Smooth muscle cell (in vitro differentiated cells): ENCODE results near the gene HHAT. TPM values are rescaled to one million over a fixed set of nuclear protein-coding genes. Genes with fewer than 3 reads are reported as not detected.

ENCODE experiments used
- DNase-seq: peaks from one replicate; lab custom pipeline; 2025; ENCODE audit not compliant: unreplicated experiment; lab: John Stamatoyannopoulos, UW
- H2AFZ ChIP-seq: fragments of 200-600 bp; sonication (generic); 2 replicates; pipeline ENCODE4 v1.6.0; 2016; ENCODE audit warnings: antibody characterized with exemption, low read depth, mild to moderate bottlenecking
- H3F3A ChIP-seq: fragments of 200-600 bp; sonication (generic); 2 replicates; pipeline ENCODE4 v1.6.0; 2017; ENCODE audit warnings: antibody characterized with exemption, low read depth
- H3K27ac ChIP-seq: fragments of 200-600 bp; sonication (generic); 2 replicates; pipeline ENCODE4 v1.5.1; 2016; ENCODE audit warnings: low read depth, mild to moderate bottlenecking
- H3K27me3 ChIP-seq: fragments of 200-600 bp; sonication (generic); 2 replicates; pipeline ENCODE4 v1.6.1; 2016; ENCODE audit warnings: low read depth, mild to moderate bottlenecking
- H3K36me3 ChIP-seq: fragments of 200-600 bp; sonication (generic); 2 replicates; pipeline ENCODE4 v1.5.1; 2016; ENCODE audit warnings: low read depth
- H3K4me1 ChIP-seq: fragments of 200-600 bp; sonication (generic); 2 replicates; pipeline ENCODE4 v1.5.1; 2016; ENCODE audit warnings: low read depth
- H3K4me2 ChIP-seq: fragments of 200-600 bp; sonication (generic); 2 replicates; pipeline ENCODE4 v1.6.0; 2016; ENCODE audit warnings: mild to moderate bottlenecking
- H3K4me3 ChIP-seq: fragments of 200-600 bp; sonication (generic); 2 replicates; pipeline ENCODE4 v1.5.1; 2016; ENCODE audit warnings: mild to moderate bottlenecking
- H3K79me2 ChIP-seq: fragments of 200-600 bp; sonication (generic); 2 replicates; pipeline ENCODE4 v1.6.0; 2016; ENCODE audit warnings: low read depth, mild to moderate bottlenecking
- H3K9ac ChIP-seq: fragments of 200-600 bp; sonication (generic); 2 replicates; pipeline ENCODE4 v1.6.0; 2016; ENCODE audit warnings: low read depth
- H3K9me3 ChIP-seq: fragments of 200-600 bp; sonication (generic); replicated peaks from 2 replicates; pipeline ENCODE4 v1.5.1; 2016; ENCODE audit warnings: low read depth
- H4K20me1 ChIP-seq: fragments of 200-600 bp; sonication (generic); 2 replicates; pipeline ENCODE4 v1.6.0; 2016; ENCODE audit warnings: low read depth
- CTCF ChIP-seq: fragments of 200-600 bp; sonication (generic); IDR thresholded peaks from 2 replicates; pipeline ENCODE4 v1.5.1; 2017; ENCODE audit warnings: borderline replicate concordance, mild to moderate bottlenecking, antibody characterized with exemption; ENCODE audit not compliant: insufficient read depth, poor library complexity, severe bottlenecking
- WGBS: methylation state at CpG from one replicate; pipeline ENCODE4 v1.1.7; 2016; ENCODE audit warnings: low lambda C conversion rate; 5-methylcytosine and 5-hydroxymethylcytosine counted together
- polyA plus RNA-seq: library from polyadenylated mRNA; unstranded; fragments of >200 nt; fragmentation: Nextera tagmentation; extraction: Ambion mirVana; gene quantifications from 2 replicates; pipeline ENCODE4 v1.2.1, GENCODE V29; 2016
- total RNA-seq: library from RNA; depleted of rRNA; stranded (reverse); fragments of >200 nt; gene quantifications from 2 replicates; pipeline ENCODE4 v1.2.3, GENCODE V29; 2014

Gene HHAT
- total and polyA plus RNA-seq, 2 experiments from 2014 or later = 4.6 to 9.8 TPM

- Histone ChIP-seq H4K20me1 (no peaks in the 10 kb centered on the region), H3K9ac (no peak overlapping the region), H3K27ac (no peak overlapping the region), H3K4me2 (no peak overlapping the region), H2AFZ (no peak overlapping the region), H3K79me2 (no peaks in the 10 kb centered on the region), H3K27me3 (no peaks in the 10 kb centered on the region), H3K9me3 (no peaks in the 10 kb centered on the region), H3K4me3 (no peak overlapping the region), H3K4me1 (no peaks in the 10 kb centered on the region), H3F3A (no peaks in the 10 kb centered on the region), H3K36me3 (no peaks in the 10 kb centered on the region)
- 81% methylated on average over 4 of the region's 4 CpGs for WGBS
- TF ChIP-seq CTCF = no peak
- DNase-seq = no peak
Observed at GRCh38 chr1:210457568-210457967, 128.9 kb downstream of the HHAT start.

GRCh38 chr1:210464519-210465039 lies 135.9 kb downstream of the HHAT start:
- H4K20me1 ChIP-seq = no peaks in the 10 kb centered on the region
- DNase-seq = no peak

GRCh38 chr1:210465150-210465549 lies 136.4 kb downstream of the HHAT start:
- no peak overlapping the region for H3K4me2 ChIP-seq
- 90% methylated on average over 3 of the region's 3 CpGs for WGBS
- H3K27me3 ChIP-seq = no peaks in the 10 kb centered on the region
- H3F3A ChIP-seq = no peaks in the 10 kb centered on the region
- no peaks in the 10 kb centered on the region for H4K20me1 ChIP-seq
- no peaks in the 10 kb centered on the region for H3K36me3 ChIP-seq
- no peak for TF ChIP-seq CTCF
- H3K4me3 ChIP-seq = no peak overlapping the region
- H3K4me1 ChIP-seq = no peaks in the 10 kb centered on the region
- H3K9ac ChIP-seq = no peak overlapping the region
- H2AFZ ChIP-seq = no peak overlapping the region
- no peak overlapping the region for H3K27ac ChIP-seq
- DNase-seq = no peak
- no peaks in the 10 kb centered on the region for H3K9me3 ChIP-seq
- H3K79me2 ChIP-seq = no peaks in the 10 kb centered on the region

More at GRCh38 chr1:210464519-210465039, 135.9 kb downstream of the HHAT start:
- Histone ChIP-seq H3K79me2 (no peaks in the 10 kb centered on the region), H3K4me1 (no peaks in the 10 kb centered on the region), H3K4me3 (no peak overlapping the region), H2AFZ (no peak overlapping the region), H3K4me2 (no peak overlapping the region), H3K27me3 (no peaks in the 10 kb centered on the region), H3K9ac (no peak overlapping the region), H3K27ac (no peak overlapping the region), H3K9me3 (no peaks in the 10 kb centered on the region), H3K36me3 (no peaks in the 10 kb centered on the region), H3F3A (no peaks in the 10 kb centered on the region)
- no peak for TF ChIP-seq CTCF
- 82% methylated on average over 11 of the region's 11 CpGs for WGBS

- no peak for DNase-seq
- no peak overlapping the region for H2AFZ ChIP-seq
- H3F3A ChIP-seq = no peaks in the 10 kb centered on the region
- no peaks in the 10 kb centered on the region for H3K27me3 ChIP-seq
- H3K9ac ChIP-seq = no peak overlapping the region
- H3K4me2 ChIP-seq = no peak overlapping the region
- WGBS = 75% methylated on average over 2 of the region's 2 CpGs
- H4K20me1 ChIP-seq = no peaks in the 10 kb centered on the region
- no peak overlapping the region for H3K27ac ChIP-seq
- H3K9me3 ChIP-seq = no peaks in the 10 kb centered on the region
- no peaks in the 10 kb centered on the region for H3K4me1 ChIP-seq
- TF ChIP-seq CTCF = no peak
- H3K36me3 ChIP-seq = no peaks in the 10 kb centered on the region
- no peak overlapping the region for H3K4me3 ChIP-seq
- H3K79me2 ChIP-seq = no peaks in the 10 kb centered on the region
Observed at GRCh38 chr1:210467440-210468043, 138.8 kb downstream of the HHAT start.
